ENCODE data around the gene GPC3. TPM values are rescaled to one million over a fixed set of nuclear protein-coding genes. Genes with fewer than 3 reads are reported as not detected.

Gene GPC3
- polyA plus RNA-seq, 3 donors = not detected

DNA sequence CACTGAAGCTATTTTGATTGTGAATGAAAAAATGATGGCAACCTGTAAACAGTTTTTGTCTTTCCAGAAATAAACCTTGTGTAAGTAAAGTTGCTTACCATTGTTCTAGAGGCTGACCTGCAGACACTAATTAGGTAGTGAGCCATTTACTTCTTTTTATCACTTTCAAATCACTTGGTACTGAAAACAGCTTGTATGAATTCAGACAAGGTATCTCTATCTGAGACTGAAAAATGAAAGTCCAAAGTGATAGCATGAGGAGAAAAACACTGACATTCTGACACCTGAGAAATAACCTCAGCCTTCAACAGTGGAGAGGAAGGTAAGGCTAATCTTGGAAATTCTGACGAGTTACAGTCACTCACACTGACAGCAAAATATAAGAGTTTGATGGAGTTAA, 238.8 kb downstream of the GPC3 start:
- no peaks in the 10 kb centered on the region for H3K36me3 Mint-ChIP-seq
- peaks cover 0 to 8% (median 2%) of the 10 kb centered on the region in 3 donors for H3K27me3 Mint-ChIP-seq (ENCODE audit: low read depth in 3 of 3)
- Histone ChIP-seq H3K79me2 (ENCODE audit: insufficient read depth, low read length) (no peaks in the 10 kb centered on the region), H3K36me3 (replicated peaks in 1 of 2; ENCODE audit: control insufficient read depth in 1 of 2, insufficient read depth in 2 of 2, low read length in 2 of 2) (no peaks in the 10 kb centered on the region), H3K9me3 (replicated peaks in 1 of 2; ENCODE audit: control insufficient read depth in 1 of 2, insufficient read depth in 1 of 2, low read length in 2 of 2) (no peaks in the 10 kb centered on the region), H3K9ac (ENCODE audit: insufficient read depth, low read length, poor library complexity, severe bottlenecking) (no peak overlapping the region), H3K4me1 (ENCODE audit: control insufficient read depth in 1 of 2, insufficient read depth in 2 of 2, low read length in 2 of 2) (no peaks in the 10 kb centered on the region), H3K27ac (ENCODE audit: low read depth in 1 of 2, low read length in 2 of 2) (no peak overlapping the region), H4K20me1 (ENCODE audit: insufficient read depth, low read length) (no peaks in the 10 kb centered on the region), H3K4me2 (replicated peaks; ENCODE audit: extremely low read depth, low read length, poor library complexity, severe bottlenecking) (no peak overlapping the region), H3K27me3 (ENCODE audit: control insufficient read depth in 2 of 2, insufficient read depth in 2 of 2, low read length in 2 of 2) (peaks cover 0 to 7% of the 10 kb centered on the region in 2 donors), H3K4me3 (replicated peaks in 1 of 3; ENCODE audit: low read depth in 2 of 3, low read length in 3 of 3) (no peak overlapping the region), H2AFZ (ENCODE audit: insufficient read depth, low read depth, low read length, poor library complexity, severe bottlenecking) (no peak overlapping the region)
- H3K9me3 Mint-ChIP-seq = no peaks in the 10 kb centered on the region
- TF ChIP-seq CTCF (IDR thresholded peaks at IDR 0.05) = no peak
- H3K4me3 Mint-ChIP-seq = no peak overlapping the region
- no peak for DNase-seq
- no peaks in the 10 kb centered on the region for H3K4me1 Mint-ChIP-seq
- intact Hi-C loops (cut with micrococcal nuclease) = no loop called here
- no peak overlapping the region for H3K27ac Mint-ChIP-seq
- no CpG with 5 or more reads among the region's 1 CpG for WGBS (ENCODE audit: insufficient coverage)

GRCh38 chrX:133745349-133745748, 240.0 kb downstream of the GPC3 start:
- H3K36me3 ChIP-seq (replicated peaks in 1 of 2; ENCODE audit: control insufficient read depth in 1 of 2, insufficient read depth in 2 of 2, low read length in 2 of 2) = no peaks in the 10 kb centered on the region
- no peak for TF ChIP-seq CTCF (IDR thresholded peaks at IDR 0.05)
- H3K27ac ChIP-seq (ENCODE audit: low read depth in 1 of 2, low read length in 2 of 2) = no peak overlapping the region
- Mint-ChIP-seq H3K27me3 (ENCODE audit: low read depth in 3 of 3) (peaks cover 0 to 8% (median 2%) of the 10 kb centered on the region in 3 donors), H3K4me1 (no peaks in the 10 kb centered on the region), H3K36me3 (no peaks in the 10 kb centered on the region), H3K27ac (no peak overlapping the region), H3K9me3 (no peaks in the 10 kb centered on the region), H3K4me3 (no peak overlapping the region)
- intact Hi-C loops (cut with micrococcal nuclease) = no loop called here
- H3K4me1 ChIP-seq (ENCODE audit: control insufficient read depth in 1 of 2, insufficient read depth in 2 of 2, low read length in 2 of 2) = no peaks in the 10 kb centered on the region
- no peak overlapping the region for H3K9ac ChIP-seq (ENCODE audit: insufficient read depth, low read length, poor library complexity, severe bottlenecking)
- peaks cover 0 to 10% of the 10 kb centered on the region in 2 donors for H3K27me3 ChIP-seq (ENCODE audit: control insufficient read depth in 2 of 2, insufficient read depth in 2 of 2, low read length in 2 of 2)
- H3K4me2 ChIP-seq (replicated peaks; ENCODE audit: extremely low read depth, low read length, poor library complexity, severe bottlenecking) = no peak overlapping the region
- H3K4me3 ChIP-seq (replicated peaks in 1 of 3; ENCODE audit: low read depth in 2 of 3, low read length in 3 of 3) = no peak overlapping the region
- no peaks in the 10 kb centered on the region for H3K9me3 ChIP-seq (replicated peaks in 1 of 2; ENCODE audit: control insufficient read depth in 1 of 2, insufficient read depth in 1 of 2, low read length in 2 of 2)
- DNase-seq = no peak
- no peak overlapping the region for H2AFZ ChIP-seq (ENCODE audit: insufficient read depth, low read depth, low read length, poor library complexity, severe bottlenecking)
- no peaks in the 10 kb centered on the region for H3K79me2 ChIP-seq (ENCODE audit: insufficient read depth, low read length)
- H4K20me1 ChIP-seq (ENCODE audit: insufficient read depth, low read length) = no peaks in the 10 kb centered on the region
